ENCODE measurements around the gene MAPK7.

Gene MAPK7

GRCh38 chr17:19407601-19408345 is 29.5 kb downstream of the MAPK7 start:
- H3K4me3 ChIP-seq (ENCODE audit: low read depth, low read length): no peak overlapping the region
- DNase-seq (ENCODE audit: low read depth): no peak
- no peak for TF ChIP-seq CTCF (IDR thresholded peaks at IDR 0.05; ENCODE audit: control insufficient read depth, extremely low read depth, insufficient read depth)

GRCh38 chr17:19408346-19408710 is 30.0 kb downstream of the MAPK7 start:
- no peak overlapping the region for H3K4me3 ChIP-seq (ENCODE audit: low read depth, low read length)
- TF ChIP-seq CTCF (IDR thresholded peaks at IDR 0.05; ENCODE audit: control insufficient read depth, extremely low read depth, insufficient read depth): no peak
- DNase-seq (ENCODE audit: low read depth): no peak

- H3K4me3 ChIP-seq (ENCODE audit: low read depth, low read length): no peak overlapping the region
- no peak for TF ChIP-seq CTCF (IDR thresholded peaks at IDR 0.05; ENCODE audit: control insufficient read depth, extremely low read depth, insufficient read depth)
- DNase-seq (ENCODE audit: low read depth): no peak
Measured at GRCh38 chr17:19409066-19409465, 30.8 kb downstream of the MAPK7 start.

- DNase-seq (ENCODE audit: low read depth): no peak
- TF ChIP-seq CTCF (IDR thresholded peaks at IDR 0.05; ENCODE audit: control insufficient read depth, extremely low read depth, insufficient read depth): no peak
- no peak overlapping the region for H3K4me3 ChIP-seq (ENCODE audit: low read depth, low read length)
Measured at GRCh38 chr17:19409509-19409908, 31.2 kb downstream of the MAPK7 start.

GRCh38 chr17:19410091-19410490 is 31.8 kb downstream of the MAPK7 start:
- no peak for TF ChIP-seq CTCF (IDR thresholded peaks at IDR 0.05; ENCODE audit: control insufficient read depth, extremely low read depth, insufficient read depth)
- no peak overlapping the region for H3K4me3 ChIP-seq (ENCODE audit: low read depth, low read length)
- DNase-seq (ENCODE audit: low read depth): no peak

GRCh38 chr17:19410875-19411620 is 32.8 kb downstream of the MAPK7 start, which contains the start of gene RNF112:
Gene RNF112 (plus strand): TSS chr17:19411232. CDS start chr17:19411409, 177 bp downstream.
- no peak for DNase-seq (ENCODE audit: low read depth)
- no peak within 1 kb of the TSS for H3K4me3 ChIP-seq (ENCODE audit: low read depth, low read length)
- TF ChIP-seq CTCF (IDR thresholded peaks at IDR 0.05; ENCODE audit: control insufficient read depth, extremely low read depth, insufficient read depth): no peak

All from LNCaP clone FGC (cell line).